GM21423 (cell line): Measurements from ENCODE around the gene TMEM82.

Experiments
- ATAC-seq: cut with Tn5 transposase; IDR thresholded peaks from one replicate; pipeline ENCODE4 v1.9.1; 2021; ENCODE audit warnings: mild to moderate bottlenecking, moderate library complexity; ENCODE audit not compliant: unreplicated experiment

The TMEM82 gene

DNA sequence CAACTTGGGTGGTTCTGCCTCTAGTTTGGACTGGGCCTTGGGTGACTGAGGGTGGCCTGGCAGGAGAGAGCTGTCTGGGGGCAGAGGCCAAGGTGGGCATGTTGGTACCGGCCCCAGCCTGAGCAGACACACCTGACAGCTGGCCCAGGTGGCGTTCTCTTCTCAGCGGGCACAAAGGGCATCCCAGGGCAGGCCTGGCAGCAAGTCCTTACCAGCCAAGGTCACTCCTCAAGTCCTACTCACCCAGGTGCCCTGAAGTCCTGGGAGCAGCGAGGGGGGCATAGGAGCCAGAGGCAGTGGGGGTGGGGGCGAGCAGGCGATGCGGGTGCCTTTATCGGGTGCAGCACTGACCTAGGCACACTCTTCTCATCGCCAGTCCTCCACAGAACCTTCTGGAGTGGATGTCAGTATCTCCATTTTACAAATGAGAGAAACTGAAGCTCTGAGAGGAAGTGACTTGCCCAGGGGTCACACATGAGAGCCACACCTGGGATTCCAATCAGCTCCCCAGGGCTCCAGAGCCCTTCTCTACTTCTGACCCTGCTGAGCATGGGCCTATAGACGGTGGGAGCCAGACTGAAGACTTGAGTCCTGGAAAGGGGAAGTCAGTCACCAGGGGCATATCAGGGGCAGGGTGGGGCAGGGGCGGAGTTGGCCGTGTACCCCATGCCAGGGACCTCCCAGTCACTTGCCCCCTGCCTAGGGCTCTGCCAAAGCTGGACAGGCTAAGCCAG, 6.8 kb upstream of the TMEM82 start:
- no peak for ATAC-seq

DNA sequence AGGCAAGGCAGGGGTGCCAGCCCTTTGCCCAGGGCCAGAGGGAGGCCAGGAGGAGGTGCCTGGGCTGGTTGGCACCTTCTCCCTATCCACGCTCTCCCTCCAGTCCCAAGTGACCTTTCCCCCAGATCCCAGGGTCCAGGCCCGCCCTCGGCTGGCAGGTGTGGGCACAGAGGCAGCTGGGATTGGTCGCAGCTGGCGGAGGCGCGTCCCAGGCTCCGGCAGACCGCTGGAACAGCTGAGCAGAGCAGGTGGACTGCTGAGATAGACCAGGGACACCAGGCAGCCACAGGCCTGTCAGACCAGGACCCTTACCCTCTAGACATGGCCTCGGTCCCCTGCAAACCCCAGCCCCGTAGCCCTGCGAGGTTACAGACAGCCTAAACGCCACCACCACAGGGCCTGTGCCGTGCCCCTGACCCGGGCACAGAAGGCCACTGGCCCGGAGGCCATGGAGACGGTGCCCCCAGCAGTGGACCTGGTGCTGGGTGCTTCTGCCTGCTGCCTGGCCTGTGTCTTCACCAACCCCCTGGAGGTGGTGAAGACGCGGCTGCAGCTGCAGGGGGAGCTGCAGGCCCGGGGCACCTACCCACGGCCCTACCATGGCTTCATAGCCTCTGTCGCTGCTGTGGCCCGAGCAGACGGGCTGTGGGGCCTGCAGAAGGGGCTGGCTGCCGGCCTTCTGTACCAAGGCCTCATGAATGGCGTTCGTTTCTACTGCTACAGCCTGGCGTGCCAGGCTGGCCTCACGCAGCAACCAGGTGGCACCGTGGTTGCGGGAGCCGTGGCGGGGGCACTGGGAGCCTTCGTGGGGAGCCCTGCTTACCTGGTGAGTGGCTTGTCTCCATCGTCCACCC, 6.0 kb upstream of the TMEM82 start, which contains the start of gene SLC25A34:
Gene SLC25A34 (plus strand): TSS at position 221 of the 854 bp plus-strand sequence. CDS start 228 bp downstream, at position 449.
- ATAC-seq: no peak

DNA sequence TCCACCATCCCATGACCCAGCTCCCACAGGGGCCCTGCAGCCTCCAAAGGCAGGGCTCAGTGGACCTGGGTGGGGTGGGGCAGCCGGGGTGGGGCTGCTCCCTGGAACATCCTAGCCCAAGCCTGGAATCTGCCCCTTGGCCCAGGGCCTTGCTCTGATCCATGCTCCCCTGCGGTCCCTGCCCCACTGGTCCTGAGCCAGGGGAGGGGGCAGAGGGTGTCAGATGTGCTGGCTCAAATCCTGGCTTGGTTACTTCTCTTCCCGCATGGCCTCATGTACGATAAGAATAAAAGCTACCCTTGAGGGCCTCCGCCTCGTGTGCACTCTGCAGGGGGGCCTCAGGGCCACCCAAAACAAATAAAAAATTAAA, 5.4 kb upstream of the TMEM82 start:
- no peak for ATAC-seq

DNA sequence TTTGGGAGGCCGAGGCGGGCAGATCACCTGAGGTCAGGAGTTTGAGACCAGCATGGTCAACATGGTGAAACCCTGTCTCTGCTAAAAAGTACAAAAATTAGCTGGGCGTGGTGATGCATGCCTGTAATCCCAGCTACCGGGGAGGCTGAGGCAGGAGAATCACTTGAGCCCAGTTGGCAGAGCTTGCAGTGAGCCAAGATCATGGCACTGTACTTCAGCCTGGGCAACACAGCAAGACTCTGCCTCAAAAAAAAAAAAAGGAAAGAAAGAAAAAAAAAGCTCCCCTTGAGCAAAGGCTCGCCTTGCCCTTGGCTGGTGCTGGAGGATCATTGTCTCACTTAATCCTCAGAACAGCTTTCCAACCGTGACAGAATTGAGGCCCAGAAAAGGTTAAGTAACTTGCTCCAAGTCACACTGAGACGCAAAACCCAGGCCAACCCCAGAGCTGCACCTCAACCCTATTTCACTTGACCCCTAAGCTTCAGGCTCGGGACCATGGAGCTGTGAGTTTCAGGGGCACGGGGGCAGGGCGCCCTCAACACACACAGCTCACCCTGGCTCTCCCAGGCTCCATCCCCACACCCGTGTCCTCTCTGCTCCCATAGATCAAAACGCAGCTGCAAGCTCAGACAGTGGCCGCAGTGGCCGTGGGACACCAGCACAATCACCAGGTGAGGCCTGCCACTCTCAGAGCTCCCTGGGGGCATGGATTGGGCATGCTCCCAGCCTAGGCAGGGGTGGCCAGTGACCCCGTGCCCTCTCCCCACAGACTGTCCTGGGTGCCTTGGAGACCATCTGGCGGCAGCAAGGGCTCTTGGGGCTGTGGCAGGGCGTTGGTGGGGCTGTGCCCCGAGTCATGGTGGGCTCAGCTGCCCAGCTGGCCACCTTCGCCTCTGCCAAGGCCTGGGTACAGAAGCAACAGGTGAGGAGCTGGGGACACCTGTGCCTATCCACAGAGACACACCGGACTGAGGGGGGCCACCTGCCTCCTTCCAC, 4.7 kb upstream of the TMEM82 start:
- no peak for ATAC-seq

DNA sequence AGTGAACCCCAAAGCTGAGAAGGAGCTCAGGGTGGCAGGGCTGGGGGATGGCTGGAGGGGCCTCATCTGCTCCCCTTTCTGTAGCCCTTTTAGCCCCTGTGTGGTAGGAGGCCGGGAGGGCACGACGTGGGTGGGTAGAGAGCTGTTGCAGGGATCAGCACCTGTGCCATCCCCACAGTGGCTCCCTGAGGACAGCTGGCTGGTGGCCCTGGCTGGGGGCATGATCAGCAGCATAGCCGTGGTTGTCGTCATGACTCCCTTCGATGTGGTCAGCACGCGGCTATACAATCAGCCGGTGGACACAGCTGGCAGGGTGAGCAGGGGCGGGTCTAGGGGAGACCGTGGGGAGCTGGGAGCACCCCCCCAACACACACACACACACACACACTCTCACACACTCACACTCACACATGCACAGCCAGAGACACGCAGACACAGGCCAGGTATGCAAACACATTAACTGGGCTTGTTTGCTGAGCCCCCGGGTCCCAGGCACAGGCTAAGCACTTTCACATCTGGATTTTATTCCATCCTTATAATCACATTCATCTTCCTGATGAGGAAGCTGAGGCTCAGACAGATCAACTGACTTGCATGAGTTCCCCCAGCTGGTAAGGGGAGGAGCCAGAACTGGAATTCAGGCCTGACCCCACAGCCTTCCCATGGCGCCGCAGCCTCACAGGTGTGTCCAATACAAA, 3.7 kb upstream of the TMEM82 start:
- ATAC-seq: no peak

DNA sequence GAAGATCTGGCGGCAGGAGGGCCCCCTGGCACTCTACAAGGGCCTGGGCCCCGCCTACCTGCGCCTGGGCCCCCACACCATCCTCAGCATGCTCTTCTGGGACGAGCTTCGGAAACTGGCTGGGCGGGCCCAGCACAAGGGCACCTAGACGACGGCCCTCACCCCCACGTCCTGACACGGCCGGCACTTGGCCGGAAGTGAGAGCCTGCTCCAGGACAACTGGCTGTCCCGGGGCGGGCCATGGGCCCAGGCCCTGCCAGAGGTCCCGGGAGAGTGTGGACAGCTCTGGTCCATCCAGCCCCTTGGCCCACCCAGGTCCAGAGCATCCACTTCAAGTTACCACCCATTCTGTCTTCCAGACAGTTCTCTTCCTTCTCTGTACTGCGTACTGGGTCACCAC, 3.0 kb upstream of the TMEM82 start:
- no peak for ATAC-seq

DNA sequence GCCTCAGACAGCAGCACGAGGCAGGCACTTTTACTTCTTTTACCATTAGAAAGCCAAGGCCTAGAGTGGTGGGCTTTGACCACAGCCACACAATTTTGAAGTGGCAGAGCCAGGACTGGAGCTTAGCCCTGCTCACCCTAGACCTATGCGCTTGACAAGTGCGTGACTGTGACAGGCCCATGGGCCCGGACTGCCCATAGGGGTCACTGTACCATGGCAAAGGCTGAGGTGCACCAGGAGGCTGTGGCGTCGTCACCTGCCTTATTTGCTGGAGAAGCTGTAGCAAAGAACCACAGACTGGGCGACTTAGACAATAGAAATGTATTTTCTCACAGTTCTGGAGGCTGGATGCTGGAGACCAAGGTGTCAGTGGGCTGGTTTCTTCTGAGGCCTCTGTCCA, 2.6 kb upstream of the TMEM82 start:
- no peak for ATAC-seq

DNA sequence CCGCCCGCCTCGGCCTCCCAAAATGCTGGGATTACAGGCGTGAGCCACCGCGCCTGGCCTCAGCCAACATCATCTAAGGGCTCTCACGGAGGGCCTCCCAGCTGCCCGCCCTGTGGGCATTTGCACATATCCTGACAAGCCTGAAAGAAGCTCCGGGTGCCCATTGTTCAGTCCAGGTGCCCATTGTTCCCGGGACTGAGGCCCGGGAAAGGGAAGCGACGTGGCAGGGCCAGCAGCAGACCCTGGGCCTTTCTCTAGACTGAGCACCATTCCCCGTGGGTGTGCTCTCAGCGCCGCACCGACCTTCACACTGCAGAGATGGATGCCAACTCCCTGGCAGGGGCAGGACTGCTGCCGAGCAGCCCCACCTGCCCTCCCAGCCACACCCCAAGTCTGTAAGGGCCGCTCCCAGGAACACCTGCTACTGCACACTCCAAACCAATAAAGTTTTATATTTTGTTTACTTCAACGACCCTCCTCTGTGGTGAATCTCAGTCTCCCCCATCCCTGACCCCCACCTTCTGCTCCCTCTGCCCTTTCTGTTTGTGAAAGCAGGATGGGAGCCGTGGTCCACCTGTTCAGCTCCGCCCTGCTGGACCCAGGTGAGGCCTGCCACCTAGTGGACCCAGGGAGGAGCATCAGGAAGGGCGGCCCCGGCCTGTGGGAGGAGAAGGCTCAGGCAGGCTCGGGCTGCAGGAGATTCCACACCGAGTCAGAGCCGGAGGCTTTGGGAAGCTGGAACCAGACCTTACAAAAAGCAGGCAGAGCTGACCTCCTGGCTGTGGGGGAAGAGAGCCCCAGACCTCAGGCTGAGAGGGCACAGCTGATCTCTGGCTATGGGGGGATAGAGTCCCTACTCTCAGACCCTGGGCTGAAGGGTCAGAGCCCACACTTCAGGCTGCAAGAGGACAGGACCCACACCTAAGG, 1.1 kb upstream of the TMEM82 start:
- ATAC-seq: peak; percentile 54

DNA sequence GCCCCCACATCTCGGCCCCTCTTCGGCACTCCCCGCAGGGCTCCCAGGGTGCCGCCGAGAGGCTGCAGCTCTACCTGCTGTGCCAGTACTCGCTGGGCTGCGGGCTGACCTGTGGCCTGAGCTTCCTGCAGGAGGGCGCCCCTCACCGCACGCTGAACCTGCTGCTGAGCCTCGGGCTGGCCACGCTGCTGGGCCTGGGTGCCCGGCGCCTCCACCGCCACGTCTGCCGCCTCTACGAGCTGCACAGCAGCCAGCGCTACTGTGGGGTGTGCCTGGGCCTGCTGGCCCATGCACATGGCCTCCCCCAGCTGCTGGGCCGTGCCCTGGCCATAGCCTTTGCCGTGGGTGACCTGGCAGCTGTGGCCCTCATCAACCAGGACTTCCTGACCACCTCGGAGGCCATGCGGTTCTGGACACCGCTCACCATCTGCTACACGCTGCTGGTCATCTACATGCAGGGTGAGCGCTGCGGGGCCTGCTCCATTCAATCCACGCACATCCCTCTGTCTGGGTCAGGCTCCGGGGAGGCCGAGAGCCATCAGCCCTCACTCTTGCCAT, 1.9 kb downstream of the TMEM82 start:
- ATAC-seq: no peak

DNA sequence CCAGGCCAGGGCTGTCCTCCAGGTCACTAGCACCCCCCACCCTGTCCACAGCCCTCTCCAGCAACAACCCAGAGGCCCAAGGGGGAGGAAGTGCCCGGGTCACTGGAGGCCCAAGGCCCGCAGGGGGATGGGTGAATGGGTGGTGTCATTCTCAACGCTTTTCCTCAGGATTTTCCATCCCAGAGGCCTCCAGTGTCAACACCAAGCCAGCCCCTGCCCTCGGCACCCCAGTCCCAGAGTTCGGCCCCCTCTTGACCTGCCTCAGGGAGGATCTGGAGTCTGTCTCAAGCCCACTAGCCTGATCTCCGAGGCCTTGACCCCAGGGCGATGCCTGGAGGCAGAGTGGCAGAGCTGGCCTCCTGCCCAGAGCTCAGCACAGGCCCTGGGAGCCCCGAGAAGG, 5.1 kb downstream of the TMEM82 start:
- ATAC-seq: no peak

DNA sequence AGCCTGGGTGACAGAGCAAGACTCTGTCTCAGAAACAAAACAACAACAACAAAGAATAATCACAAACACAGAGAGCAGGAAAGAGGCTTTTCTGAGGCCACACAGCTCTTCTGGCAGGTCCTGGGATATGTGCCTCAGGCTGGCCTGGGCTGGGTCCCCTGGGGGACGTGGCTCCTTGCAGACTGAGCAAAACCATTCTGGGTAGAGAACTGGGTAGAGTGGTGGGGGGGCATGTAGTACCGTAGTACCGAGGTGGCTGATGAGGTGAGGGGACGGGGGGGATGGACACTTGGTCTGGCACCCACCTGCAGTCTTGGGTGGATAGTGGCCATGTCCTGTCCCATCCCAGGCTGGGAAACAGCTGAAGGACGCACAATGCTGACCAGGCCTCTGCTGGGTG, 6.0 kb downstream of the TMEM82 start:
- ATAC-seq: no peak

DNA sequence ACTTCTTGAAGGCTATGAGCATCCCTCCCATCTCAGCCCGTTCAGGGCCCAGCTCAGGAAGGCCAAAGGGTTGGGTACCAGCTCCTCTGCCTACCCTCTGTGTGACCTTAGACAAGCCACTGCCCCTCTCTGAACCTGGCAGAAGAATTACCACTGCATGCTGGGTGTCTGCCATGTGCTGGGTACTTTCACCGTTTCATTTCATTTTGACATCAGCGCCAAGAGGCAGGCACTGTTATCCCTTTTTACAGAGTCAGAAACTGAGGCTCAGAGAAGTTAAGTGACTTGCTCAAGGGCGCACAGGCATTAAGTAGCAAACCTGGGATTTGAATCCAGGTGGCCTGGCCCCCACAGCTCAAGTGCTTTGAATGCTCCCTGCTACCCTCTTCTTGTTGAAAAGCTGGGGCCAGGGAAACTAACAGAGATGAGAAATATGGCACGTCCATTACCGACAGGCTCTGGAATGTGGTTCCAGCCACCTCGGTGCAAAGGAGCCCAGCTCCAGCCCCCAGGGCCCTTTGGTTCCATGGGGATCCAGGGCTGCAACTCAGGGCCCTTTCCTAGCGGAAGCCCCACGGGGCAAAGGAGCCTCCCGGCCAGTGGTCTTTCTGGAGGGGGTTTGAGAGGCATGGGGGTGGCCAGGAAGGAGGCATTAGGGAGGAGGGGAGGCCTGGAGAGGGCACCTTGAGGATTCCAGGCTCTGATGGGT, 6.5 kb downstream of the TMEM82 start:
- ATAC-seq: no peak

DNA sequence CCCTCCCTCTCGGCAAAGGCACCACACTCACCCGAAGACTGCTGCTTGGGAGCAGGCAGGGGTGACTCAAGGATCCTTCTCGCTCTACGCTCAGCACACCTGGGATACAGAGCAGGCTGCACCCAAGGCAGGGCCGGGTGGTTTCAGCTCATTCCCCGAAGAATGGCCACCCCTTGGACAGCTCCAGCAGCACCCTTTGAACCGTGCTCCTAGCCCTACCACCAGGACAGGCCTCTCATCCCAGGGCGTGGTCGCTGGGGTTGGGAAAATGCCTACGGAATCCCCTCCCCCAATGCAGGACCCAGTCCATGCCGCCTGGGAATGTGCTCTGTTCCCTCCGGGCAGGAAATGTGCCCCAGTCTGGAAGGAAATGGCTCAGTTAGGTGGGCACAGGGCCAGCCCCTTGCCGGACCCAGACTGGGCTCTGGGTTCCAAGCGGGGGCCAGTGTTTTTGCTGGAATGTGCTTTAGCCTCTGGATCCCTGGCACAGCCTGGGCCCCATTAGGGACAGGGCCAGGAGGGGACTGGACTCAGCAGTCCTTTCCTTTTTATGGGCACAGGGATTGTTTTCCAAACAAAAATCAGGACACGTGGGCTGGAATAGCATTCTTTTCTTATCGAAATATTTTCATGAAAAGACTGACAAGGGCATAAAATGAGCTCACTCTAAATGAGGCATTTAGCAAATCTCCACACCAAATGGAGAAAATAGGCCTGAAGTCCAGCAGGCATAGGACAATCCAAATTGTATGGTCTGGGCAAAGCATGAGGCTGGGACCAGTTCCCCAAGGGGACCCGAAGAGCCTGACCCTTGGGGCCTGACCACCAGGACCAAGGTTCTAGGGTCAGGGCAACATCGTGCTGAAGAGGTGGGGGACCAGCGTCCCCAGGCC, 7.3 kb downstream of the TMEM82 start:
- ATAC-seq: no peak

DNA sequence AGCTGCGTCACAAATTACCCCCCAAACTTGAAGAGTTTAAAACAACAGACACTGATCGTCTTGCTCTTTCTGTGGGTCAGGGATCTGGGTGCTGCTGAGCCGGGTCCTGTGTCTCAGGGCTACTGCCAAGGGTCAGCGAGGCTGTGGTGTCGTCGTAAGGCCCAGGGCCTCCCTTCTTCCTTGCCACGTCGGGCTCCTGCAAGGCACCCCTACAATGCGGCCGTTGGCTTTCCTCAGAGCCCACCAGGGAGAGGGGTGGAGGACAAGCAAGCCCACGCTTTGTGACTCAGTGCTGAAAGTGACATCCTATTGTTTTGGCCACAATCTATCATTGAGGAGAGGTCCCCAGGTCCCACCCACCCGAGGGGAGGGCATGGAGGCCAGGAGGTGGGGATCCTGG, 8.6 kb downstream of the TMEM82 start:
- no peak for ATAC-seq

DNA sequence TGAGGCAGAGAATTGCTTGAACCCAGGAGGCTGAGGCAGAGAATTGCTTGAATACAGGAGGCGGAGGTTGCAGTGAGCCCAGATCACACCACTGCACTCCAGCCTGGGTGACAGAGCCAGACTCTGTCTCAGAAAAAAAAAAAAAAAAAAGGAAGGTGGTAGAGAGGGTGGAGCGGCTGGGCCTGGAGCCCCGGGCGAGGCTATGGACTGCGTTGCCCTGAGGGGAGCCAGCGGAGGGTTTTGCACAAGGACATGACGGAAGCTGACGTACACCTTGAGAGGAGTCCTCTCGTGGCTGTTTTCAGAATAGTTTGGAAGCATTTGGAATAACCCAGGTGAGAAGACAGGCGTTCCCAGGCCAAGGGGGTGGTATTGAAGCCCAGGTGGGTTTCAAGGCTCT, 9.4 kb downstream of the TMEM82 start:
- ATAC-seq: no peak

DNA sequence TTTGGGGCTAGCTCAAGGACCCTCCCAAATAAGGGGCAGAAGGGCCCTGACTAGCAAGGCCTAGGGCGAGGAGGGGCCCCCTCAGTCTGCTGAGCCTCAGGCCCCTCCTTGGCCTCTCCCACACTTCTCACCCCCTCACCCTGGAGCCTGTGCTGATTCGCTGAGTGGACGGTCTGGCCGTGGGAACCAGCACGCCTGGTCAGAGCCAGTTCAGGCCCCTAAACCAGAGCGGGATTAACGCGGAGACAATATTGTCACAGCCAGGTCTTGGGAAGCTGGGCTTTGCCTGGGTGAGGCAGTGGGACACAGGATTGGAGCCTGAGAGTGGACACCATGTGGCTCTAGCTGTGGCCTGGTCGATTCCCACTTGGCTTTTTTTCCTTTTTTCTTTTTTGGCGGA, 11.5 kb downstream of the TMEM82 start:
- no peak for ATAC-seq

DNA sequence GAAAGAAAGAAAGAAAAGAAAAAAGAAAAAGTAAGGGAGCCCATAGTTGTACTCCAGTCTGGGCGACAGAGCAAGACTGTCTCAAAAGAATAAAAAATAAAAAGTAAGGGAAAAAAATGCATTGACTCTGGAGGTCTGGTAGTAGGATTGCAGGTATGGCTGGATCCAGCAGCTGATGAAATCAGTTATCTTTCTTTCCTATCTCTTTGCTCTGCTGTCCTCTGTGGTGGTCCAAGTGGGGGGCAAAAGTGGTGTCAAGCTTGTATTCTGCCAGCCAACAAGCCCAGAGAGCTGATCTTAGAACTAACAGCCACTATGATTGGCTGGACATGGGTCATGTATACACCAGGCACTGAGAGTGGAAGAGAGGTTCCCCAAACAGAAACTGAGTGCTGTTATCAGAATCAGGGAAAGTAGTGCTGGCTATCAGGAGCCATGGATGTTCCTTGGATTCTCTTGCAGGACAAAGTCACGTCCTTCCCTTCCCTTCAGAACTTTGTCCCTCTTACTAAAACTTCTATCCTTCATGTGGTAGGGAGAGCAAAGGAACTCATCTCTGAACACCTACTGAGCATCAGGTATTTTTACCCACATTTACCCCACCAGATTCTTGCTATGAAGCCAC, 12.8 kb downstream of the TMEM82 start:
- no peak for ATAC-seq
